Bone marrow (tissue), 2 donors: Measurements from ENCODE around the gene CLCA1.
A peak's percentile ranks its signal among the peaks of the same experiment; 100 is the strongest.

Source experiments
- DNase-seq, 2 donors: peaks; one replicate each; lab custom pipeline; 2025; lab: John Stamatoyannopoulos, UW

Gene CLCA1

DNA sequence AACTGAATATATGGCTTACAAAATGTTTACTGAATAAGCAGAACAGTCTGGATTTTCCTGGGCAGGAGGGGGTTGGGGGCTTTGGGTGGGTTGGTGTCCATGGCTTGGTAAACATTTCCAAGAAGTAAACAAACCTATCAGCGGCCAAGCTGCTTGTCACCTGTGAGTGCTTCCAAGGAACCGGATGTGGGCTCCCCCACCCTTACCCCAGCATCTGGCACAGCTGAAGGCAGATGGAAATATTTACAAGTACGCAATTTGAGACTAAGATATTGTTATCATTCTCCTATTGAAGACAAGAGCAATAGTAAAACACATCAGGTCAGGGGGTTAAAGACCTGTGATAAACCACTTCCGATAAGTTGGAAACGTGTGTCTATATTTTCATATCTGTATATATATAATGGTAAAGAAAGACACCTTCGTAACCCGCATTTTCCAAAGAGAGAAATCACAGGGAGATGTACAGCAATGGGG is at the start of gene CLCA1:
Gene CLCA1 (plus strand): TSS at position 427 of the 477 bp plus-strand sequence. CDS start 45 bp downstream, at position 472.
- DNase-seq = no peak

DNA sequence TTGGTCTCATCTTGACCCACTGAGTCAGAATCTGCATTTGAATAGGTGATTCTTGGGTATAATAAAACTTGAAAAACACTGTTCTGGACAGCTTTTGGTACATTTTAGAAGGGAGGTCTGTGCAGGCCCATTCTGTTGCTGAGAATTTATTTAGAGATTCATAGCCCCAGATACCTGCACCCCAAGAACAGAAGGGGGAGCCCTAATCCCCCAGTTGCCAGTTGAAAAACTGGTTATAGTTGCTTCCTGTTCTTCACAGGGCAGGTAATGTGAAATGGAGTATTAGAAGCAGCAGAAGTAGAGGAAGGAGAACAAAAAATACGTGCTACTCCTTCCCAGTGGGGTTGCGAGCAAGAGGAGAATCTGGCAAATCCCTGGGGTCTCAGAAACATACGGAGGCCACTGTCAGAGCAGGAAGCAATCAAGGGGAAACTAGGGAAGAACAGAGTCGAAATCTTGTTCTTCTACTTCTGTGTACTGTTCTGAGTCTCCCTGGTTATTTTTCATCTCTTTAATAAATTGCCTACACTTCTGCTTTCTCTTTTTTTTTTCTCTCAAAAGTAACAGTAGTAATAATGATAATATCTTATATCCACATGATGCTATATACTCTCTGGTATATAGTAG is 49.3 kb upstream of the CLCA1 start:
- DNase-seq = peak in 1 of 2 donors; percentile 66

- DNase-seq = no peak
Measured at GRCh38 chr1:86421601-86422280, 47.0 kb upstream of the CLCA1 start.

DNA sequence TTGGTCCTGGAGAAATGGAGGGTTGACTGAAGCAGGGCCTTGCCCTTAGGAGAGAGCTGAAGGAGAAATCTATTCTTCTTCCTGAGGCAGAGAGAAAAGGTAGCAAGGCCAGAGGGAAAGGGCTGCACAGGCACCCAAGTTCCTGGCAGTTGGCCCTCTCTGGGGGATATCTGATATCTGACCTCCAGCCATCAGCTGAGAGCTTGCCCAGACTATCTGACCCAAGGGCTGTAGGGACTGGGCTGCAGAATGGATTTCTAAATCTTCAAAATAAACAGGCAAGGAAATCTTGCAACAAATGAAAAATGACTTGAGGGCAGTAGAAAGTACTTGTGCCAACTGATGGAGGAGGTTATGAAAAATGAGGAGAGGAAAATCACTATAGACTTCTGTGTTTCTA is 45.3 kb upstream of the CLCA1 start:
- no peak for DNase-seq

GRCh38 chr1:86423873-86424272 is 44.9 kb upstream of the CLCA1 start, which contains the start of gene CLCA2:
TSS of gene CLCA2 (plus strand) at chr1:86424171. CDS start at chr1:86424248, 77 bp downstream.
- no peak for DNase-seq

DNA sequence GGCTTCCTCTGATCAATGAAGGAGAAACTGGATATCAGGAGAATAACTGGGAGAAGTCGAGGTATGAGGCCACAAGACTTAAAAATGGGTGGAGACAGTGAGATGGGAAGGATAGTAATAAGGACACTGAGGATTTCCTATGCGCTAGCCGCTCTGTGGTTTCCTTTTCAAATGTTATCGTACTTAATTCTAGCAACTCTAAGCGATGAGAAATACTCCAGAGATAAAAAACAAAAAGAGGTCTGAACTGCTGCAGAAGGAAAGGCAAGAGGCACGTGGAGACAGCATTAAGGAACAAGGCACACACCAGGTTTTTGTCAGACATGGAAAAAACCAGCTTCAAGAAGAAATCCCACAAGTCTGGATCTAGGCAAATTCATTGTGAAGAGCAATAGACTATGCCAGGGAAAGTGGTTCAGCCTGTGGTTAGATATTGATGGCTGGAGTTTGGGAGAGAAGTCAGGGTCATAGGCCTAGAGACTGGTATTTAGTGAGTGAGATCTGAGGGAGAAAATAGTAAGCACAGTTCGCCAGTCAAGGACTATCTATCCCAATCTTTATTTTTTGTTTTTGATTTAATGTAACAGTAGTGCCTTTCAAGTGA is 39.5 kb upstream of the CLCA1 start:
- peak in 1 of 2 donors; percentile 10 for DNase-seq

- peak in 1 of 2 donors; percentile 83 for DNase-seq
Measured at GRCh38 chr1:86429835-86430234, 38.9 kb upstream of the CLCA1 start.

- no peak for DNase-seq
Measured at GRCh38 chr1:86430376-86430775, 38.4 kb upstream of the CLCA1 start.

GRCh38 chr1:86434059-86434458 is 34.7 kb upstream of the CLCA1 start:
- DNase-seq = no peak

DNA sequence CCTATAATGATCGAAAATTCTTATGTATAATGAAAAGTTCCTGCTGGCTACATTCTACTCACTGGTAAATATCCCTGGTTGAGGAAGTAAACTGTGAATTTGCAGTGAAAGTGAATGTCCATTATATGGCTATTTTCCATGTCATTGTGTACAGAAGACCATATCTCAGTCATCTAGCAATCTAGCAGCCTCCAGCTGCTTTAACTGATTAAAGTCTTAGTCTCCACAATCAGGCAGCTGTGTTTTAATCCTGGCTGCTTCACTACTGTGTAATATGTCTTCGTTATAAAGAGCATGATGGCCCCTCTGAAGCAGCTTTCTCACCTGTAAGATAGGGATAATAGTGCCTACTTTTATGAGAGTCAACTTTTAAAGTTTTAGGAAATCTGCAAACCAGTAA is 33.4 kb upstream of the CLCA1 start:
- no peak for DNase-seq

GRCh38 chr1:86436041-86436440 is 32.7 kb upstream of the CLCA1 start:
- no peak for DNase-seq

GRCh38 chr1:86441581-86441980 is 27.1 kb upstream of the CLCA1 start:
- peak in 1 of 2 donors; percentile 50 for DNase-seq

DNA sequence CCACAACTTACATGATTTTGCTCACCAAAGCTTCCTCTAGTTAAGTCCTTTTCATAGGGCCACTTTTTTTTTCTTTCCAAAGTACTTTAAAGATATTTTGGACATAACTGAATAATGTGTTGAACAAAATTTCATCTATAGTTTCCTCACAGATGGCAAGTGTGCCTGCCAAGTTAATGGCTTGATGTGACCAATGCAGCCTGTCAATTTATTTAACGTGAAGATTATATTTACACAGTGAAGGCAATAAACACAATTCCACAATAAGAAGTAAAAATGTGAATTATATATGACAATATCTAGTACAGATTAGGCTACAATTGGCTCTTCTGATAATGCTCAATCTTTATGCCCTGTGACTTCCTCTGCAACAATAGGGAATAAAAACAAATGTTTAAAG is 26.7 kb upstream of the CLCA1 start:
- DNase-seq = no peak

DNA sequence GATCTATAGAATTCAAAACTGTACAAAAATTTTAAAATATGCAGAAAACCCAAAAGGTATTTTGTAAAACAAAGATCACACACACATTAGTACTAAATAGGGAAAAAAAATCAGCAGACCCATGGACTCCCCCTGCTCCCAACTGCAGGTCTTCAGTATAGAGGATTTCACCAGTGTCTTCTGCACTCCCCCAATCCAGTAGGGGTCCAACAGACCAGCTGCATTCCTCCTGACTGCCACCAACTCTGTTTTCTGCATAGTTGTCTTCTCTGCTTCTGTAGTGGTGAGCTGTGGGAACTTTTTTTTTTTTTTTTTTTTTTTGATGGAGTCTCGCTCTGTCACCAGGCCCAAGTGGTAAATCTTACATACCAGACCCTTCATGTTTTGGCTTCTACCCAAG is 22.8 kb upstream of the CLCA1 start:
- DNase-seq = no peak

DNA sequence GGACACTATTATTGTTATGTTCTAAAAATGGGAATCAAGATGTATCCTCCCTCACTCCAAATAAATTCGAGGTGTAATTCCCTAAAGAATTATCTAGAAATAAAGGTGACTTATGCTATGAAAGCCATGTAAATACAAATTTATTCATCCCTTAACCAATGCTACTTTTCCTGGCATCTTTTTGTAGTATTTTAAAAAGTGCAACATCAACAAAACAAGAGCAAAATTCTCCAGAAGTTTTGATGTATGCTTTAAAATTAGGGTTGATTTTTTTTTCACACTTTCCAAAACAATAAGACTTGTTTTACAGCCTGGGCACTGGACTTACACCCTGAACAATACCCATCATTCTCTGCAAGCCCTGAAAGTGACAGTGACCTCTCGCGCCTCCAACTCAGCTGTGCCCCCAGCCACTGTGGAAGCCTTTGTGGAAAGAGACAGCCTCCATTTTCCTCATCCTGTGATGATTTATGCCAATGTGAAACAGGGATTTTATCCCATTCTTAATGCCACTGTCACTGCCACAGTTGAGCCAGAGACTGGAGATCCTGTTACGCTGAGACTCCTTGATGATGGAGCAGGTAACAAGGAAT is 21.4 kb upstream of the CLCA1 start:
- no peak for DNase-seq

DNA sequence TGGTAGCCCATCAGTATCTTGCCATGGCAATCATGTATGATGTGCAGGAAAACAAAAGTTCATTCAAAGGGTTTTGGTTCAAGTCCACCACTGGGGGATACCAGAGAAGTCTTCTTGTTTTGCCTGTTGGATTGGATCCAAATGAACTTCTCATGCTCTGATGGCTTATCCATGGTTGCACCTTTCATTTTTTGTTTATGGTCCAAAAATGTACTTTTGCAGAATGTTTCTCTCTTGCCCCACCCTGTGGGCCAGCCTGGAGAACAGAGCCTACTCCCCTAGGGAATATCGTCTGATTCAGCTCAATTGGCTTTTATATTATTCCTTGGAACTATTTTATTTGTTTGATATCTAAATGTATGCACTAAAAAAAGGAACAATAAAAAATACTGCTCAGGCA is 20.1 kb upstream of the CLCA1 start:
- DNase-seq = no peak

- no peak for DNase-seq
Measured at GRCh38 chr1:86449103-86449502, 19.6 kb upstream of the CLCA1 start.

DNA sequence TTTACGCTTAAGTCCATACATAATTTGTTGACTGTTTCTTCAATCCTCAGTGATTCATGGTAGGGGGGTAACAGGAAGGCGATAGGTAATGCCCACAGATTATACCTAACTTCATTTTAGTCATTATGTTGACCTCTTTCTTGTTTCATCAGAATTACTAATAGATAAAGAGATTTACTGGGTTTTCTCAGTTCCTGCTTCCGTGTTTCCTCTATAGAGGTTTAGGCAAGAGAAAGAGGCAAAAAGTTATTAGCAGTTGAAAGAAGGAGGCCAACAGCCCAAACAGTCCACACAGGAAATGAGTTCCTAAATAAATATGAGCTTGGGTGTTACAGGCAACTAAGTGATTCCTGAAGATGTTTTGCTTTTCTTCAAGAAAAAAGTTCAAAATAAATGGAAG is 17.9 kb upstream of the CLCA1 start:
- no peak for DNase-seq

DNA sequence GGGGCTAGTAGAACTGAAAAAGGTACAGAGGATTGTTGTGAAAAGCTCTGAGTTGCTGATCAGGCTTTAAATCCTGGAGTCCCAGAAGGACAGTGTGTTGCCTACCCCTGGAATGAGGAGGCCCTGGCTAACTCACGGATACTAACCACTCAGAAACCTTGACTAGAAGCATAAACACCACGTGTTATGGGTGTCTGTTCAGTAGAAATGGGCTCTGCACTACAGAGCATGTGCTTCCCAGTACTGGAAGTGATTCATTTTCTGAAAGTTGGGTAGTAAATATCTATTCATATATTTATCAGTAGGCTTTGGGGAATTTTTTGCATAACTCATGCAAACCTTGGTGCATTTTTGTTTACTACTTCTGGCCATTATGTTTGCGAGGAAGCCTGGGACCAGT is 15.1 kb upstream of the CLCA1 start:
- DNase-seq = no peak

GRCh38 chr1:86455073-86455472 is 13.7 kb upstream of the CLCA1 start:
- no peak for DNase-seq

DNA sequence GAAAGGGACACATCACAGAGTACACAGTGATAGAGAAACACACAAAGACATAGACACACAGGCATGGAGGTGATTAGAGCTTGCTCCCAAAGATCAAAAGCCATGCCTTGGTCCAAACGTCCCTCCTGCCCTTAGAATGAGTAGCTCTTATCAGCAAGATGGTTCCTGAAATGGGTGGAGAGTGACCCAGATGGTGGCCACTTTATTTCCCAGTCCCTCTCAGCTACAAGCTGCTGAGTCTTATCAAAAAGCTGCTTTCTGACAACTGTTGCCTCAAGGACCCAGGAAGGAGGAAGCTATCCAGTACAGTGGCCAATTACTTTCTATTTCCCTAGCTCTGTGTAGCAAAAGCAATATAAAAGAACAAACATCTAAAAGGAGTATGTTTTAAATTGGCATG is 7.7 kb upstream of the CLCA1 start:
- DNase-seq = no peak

DNA sequence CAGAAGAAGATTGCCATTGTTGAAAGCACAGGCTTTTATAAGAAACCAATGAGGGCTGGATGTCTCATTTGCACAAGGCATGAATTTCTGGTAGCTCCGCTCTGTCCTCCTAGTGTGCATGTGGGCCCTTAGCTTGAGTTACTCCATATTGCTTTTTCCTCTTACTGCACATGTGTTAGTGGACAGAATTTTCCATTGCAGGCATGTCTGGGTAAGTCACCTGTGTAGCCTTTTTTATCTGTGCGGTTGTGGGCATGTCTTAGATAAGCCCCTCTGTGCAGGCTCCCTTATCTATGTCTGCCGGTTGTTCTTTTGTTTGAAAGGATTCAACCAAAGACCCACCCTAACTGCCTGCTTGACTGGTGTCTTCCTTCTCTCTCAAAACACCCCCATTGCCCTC is 7.2 kb upstream of the CLCA1 start:
- DNase-seq = no peak

GRCh38 chr1:86464819-86465218 is 3.9 kb upstream of the CLCA1 start:
- DNase-seq = no peak
